ENCODE data around the gene NTRK3.

GRCh38 chr15:87910301-87910700 lies 346.2 kb downstream of the NTRK3 start:
- TF ChIP-seq TAF1 (IDR thresholded peaks at IDR 0.05; ENCODE audit: low read depth) (no peak), POLR2AphosphoS5 (IDR thresholded peaks at IDR 0.05) (no peak), CTCF (IDR thresholded peaks at IDR 0.05; ENCODE audit: poor library complexity, severe bottlenecking) (no peak), REST (IDR thresholded peaks at IDR 0.05; ENCODE audit: borderline replicate concordance) (no peak), EZH2 (IDR thresholded peaks at IDR 0.05; ENCODE audit: borderline replicate concordance, insufficient read depth, low read length, poor library complexity, severe bottlenecking) (no peak), SMC3 (conservative IDR thresholded peaks at IDR 0.05; ENCODE audit: poor library complexity) (no peak)

Data from neural cell (in vitro differentiated cells).